ENCODE measurements around the gene BCAP31. TPM values are rescaled to one million over a fixed set of nuclear protein-coding genes. Genes with fewer than 3 reads are reported as not detected.

The BCAP31 gene
- total RNA-seq, 1 experiment from 2014 or later, result 522 TPM

DNA sequence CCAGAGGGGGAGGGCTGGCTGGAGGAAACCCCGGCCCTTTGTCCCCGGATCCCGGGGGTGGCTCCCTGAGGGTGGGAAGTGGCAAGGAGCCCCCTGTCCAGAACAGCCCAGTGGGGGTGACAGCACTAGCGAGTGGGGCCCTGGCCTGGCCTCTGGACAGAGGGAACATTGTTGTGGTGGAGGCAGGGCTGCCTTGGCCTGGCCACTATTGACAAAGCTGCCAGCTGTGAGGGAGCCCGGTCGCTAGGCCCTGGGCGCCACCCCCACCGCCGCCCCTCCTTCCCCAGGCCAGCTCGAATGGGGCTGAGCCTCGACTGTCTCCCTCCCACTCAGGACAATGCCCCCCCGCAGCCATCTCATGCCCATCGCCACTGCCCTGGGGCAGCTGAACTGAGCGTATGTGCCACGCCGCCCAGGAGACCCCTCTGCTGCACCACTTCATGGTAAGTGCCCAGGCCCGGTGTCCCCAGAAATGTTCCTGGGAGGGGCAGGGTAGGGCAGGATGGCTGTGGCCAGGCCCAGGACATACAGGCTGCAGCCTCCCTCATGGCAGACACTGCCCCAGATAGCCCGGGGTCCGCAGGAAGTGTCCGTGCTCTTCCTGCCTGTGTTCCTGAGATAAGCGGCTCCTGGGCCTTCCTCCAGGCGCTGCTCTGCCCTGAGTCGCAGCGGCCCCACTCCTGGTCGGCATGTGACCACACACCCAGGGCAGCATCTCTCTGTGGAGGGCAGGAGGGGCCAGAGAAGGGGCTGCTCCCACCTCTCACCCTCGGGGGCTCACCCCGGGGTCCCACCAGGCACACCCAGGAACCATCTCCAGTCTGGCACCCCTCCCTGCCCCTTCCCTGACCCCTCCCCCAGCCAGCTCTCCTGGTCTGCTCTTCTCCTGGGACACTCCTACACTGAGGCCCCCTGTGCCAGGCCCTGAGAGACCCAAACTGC lies 41.2 kb upstream of the BCAP31 start:
- peak in 1 of 2 experiments; percentile 34 for DNase-seq
- ChIA-PET POLR2A (ENCODE audit: unreplicated experiment) (interaction anchor here (0.6 to 0.7 kb wide), 3 partner anchors 44 to 163 kb away, joined by 4 to 9 read pairs (median 4); no protein-coding TSS in a partner anchor), CTCF (interaction anchor here (0.9 to 1.3 kb wide), 2 partner anchors 119 to 183 kb away, joined by 3 to 4 read pairs; no protein-coding TSS in a partner anchor)
- Histone ChIP-seq H3K4me1 (replicated peaks; ENCODE audit: insufficient read depth) (peaks cover 7% of the 10 kb centered on the region; the same call in 1 of the 2 replicates), H3K4me3 (peak overlapping the region; percentile 49; the same call in 1 of the 2 replicates), H3K27ac (no peak overlapping the region), H3K27me3 (ENCODE audit: insufficient read depth, low read depth) (no peaks in the 10 kb centered on the region), H3F3A (ENCODE audit: insufficient read depth, low read depth) (no peaks in the 10 kb centered on the region), H3K9me3 (ENCODE audit: insufficient read depth, low read depth) (no peaks in the 10 kb centered on the region), H3K36me3 (ENCODE audit: low read depth) (no peaks in the 10 kb centered on the region), H3K9me2 (ENCODE audit: insufficient read depth) (no peaks in the 10 kb centered on the region), H2AFZ (no peak overlapping the region), H4K20me1 (ENCODE audit: insufficient read depth) (no peaks in the 10 kb centered on the region), H3K79me2 (ENCODE audit: low read depth) (no peaks in the 10 kb centered on the region), H3K4me2 (peak overlapping the region; percentile 83)
- intact Hi-C loops (cut with micrococcal nuclease; ENCODE audit: unreplicated experiment), result loop anchor here (1.0 to 5.0 kb wide), 2 partner anchors 29 to 767 kb away; partner anchors contain the start of genes IDH3G and SSR4
- no TSS peak for BruUV-seq (replicated peaks)
- no peak for TF ChIP-seq EZH2 (IDR thresholded peaks at IDR 0.05; ENCODE audit: low read depth)
- TF ChIP-seq, protein P1, sequence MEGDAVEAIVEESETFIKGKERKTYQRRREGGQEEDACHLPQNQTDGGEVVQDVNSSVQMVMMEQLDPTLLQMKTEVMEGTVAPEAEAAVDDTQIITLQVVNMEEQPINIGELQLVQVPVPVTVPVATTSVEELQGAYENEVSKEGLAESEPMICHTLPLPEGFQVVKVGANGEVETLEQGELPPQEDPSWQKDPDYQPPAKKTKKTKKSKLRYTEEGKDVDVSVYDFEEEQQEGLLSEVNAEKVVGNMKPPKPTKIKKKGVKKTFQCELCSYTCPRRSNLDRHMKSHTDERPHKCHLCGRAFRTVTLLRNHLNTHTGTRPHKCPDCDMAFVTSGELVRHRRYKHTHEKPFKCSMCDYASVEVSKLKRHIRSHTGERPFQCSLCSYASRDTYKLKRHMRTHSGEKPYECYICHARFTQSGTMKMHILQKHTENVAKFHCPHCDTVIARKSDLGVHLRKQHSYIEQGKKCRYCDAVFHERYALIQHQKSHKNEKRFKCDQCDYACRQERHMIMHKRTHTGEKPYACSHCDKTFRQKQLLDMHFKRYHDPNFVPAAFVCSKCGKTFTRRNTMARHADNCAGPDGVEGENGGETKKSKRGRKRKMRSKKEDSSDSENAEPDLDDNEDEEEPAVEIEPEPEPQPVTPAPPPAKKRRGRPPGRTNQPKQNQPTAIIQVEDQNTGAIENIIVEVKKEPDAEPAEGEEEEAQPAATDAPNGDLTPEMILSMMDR (conservative IDR thresholded peaks at IDR 0.05), result no peak

DNA sequence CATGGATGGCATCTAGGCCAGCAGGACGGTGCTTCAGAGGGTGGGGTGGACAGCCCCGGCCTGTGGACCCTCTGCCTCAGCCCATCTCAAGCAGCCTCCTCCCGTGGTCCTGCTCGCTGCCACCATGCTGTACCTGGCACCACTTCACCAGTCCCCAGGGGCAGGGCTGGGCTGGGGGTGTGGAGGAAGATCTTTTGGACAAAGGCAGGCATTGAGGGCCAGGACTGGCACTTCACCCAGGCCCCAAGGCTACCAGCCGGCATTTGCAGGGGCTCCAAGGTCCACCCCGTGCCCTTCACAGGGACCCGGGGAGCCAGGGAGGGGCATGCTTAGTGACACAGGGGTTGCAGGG lies 40.6 kb upstream of the BCAP31 start:
- H3K4me2 ChIP-seq, result peak overlapping the region; percentile 83
- TF ChIP-seq EZH2 (IDR thresholded peaks at IDR 0.05; ENCODE audit: low read depth), result no peak
- TF ChIP-seq, protein P1 (conservative IDR thresholded peaks at IDR 0.05), result no peak
- H3K9me2 ChIP-seq (ENCODE audit: insufficient read depth), result no peaks in the 10 kb centered on the region
- no peaks in the 10 kb centered on the region for H4K20me1 ChIP-seq (ENCODE audit: insufficient read depth)
- H3K27ac ChIP-seq, result no peak overlapping the region
- H3K9me3 ChIP-seq (ENCODE audit: insufficient read depth, low read depth), result no peaks in the 10 kb centered on the region
- DNase-seq, result no peak
- H2AFZ ChIP-seq, result no peak overlapping the region
- peaks cover 7% of the 10 kb centered on the region; the same call in 1 of the 2 replicates for H3K4me1 ChIP-seq (replicated peaks; ENCODE audit: insufficient read depth)
- no peaks in the 10 kb centered on the region for H3F3A ChIP-seq (ENCODE audit: insufficient read depth, low read depth)
- no peaks in the 10 kb centered on the region for H3K27me3 ChIP-seq (ENCODE audit: insufficient read depth, low read depth)
- ChIA-PET POLR2A (ENCODE audit: unreplicated experiment) (no interaction called here), CTCF (no interaction called here)
- BruUV-seq (replicated peaks), result no TSS peak
- no peak overlapping the region; the same call in 1 of the 2 replicates for H3K4me3 ChIP-seq
- H3K79me2 ChIP-seq (ENCODE audit: low read depth), result no peaks in the 10 kb centered on the region
- intact Hi-C loops (cut with micrococcal nuclease; ENCODE audit: unreplicated experiment), result loop anchor here (1.0 to 5.0 kb wide), 5 partner anchors 40 to 768 kb away; partner anchors contain the start of genes ABCD1 and BCAP31
- H3K36me3 ChIP-seq (ENCODE audit: low read depth), result no peaks in the 10 kb centered on the region

DNA sequence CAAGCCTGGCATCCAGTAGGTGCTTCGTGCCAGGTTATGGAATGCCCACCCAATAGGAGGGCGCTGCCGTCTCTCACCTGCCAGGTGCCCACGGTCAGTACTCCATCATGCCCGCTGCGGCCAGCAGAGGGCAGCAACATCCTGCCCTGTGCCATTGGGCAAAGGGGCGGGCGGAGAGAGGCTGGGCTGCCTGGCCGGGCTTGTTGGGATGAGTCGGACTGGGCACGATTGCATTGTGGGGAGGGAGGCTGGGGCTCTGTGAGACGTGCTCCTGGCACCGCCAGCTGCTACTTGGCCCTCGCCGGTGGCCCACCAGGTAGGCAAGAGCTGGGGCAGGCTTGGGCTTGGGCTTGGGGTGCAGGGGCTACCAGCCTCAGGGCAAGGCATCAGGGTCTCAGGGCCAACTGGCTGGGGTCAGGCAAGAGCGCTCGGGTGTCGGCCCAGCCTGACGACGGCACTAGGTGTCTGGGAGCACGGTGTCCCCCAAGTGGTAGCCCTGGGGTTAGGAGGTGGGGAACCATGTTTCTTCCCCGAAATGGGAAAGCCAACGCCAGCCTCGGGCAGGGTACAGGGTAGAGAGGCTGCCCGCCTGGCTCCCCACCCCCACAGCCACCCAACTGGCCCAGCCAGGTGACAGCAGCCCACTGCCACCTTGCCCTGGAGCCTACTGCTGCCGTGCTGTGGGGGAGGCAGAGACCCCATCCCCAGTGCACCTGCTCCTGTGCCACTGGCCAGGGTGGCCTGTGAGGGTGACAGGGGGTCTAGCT lies 40.0 kb upstream of the BCAP31 start, which contains the start of gene PLXNB3:
PLXNB3 (plus strand) TSS at position 261 of the 767 bp plus-strand sequence. CDS start 1,287 bp downstream, outside the sequence.
- 0 out of 2 replicates have a peak within 1 kb of the TSS, but pooled peaks have one; percentile 52 for H2AFZ ChIP-seq
- H3K27ac ChIP-seq, result no peak within 1 kb of the TSS

More for the DNA sequence above, 40.0 kb upstream of the BCAP31 start, which contains the start of gene PLXNB3:
- Histone ChIP-seq H3K79me2 (ENCODE audit: low read depth) (no peaks in the 10 kb centered on the region), H3K4me3 (peak within 1 kb of the TSS; percentile 52; the same call in 1 of the 2 replicates), H3K27me3 (ENCODE audit: insufficient read depth, low read depth) (no peaks in the 10 kb centered on the region), H3F3A (ENCODE audit: insufficient read depth, low read depth) (no peaks in the 10 kb centered on the region), H3K4me2 (peak within 1 kb of the TSS; percentile 83), H3K4me1 (replicated peaks; ENCODE audit: insufficient read depth) (peaks cover 7% of the 10 kb centered on the region; the same call in 1 of the 2 replicates), H3K36me3 (ENCODE audit: low read depth) (no peaks in the 10 kb centered on the region), H3K9me2 (ENCODE audit: insufficient read depth) (no peaks in the 10 kb centered on the region), H3K9me3 (ENCODE audit: insufficient read depth, low read depth) (no peaks in the 10 kb centered on the region), H4K20me1 (ENCODE audit: insufficient read depth) (no peaks in the 10 kb centered on the region)
- POLR2A ChIA-PET (ENCODE audit: unreplicated experiment), result no interaction called here
- DNase-seq, result peak; percentile 68 to 95
- TF ChIP-seq, protein P1 (conservative IDR thresholded peaks at IDR 0.05), result peak; percentile 86
- no peak for TF ChIP-seq EZH2 (IDR thresholded peaks at IDR 0.05; ENCODE audit: low read depth)
- no TSS peak for BruUV-seq (replicated peaks)
- intact Hi-C loops (cut with micrococcal nuclease; ENCODE audit: unreplicated experiment), result loop anchor here (1.0 kb wide), 4 partner anchors 40 to 183 kb away; partner anchors contain the start of genes ABCD1 and BCAP31
- CTCF ChIA-PET, result no interaction called here
